BE2C (cell line): ENCODE results near the gene CLSTN2.

Source experiments
- DNase-seq: peaks from one replicate; pipeline ENCODE4 v3.0.0-alpha.2; 2020
- H3K27me3 ChIP-seq: fragments of 250-450 bp; sonication (Bioruptor Pico); 2 replicates; pipeline ENCODE4 v1.5.1; 2020; ENCODE audit warnings: mild to moderate bottlenecking
- H3K36me3 ChIP-seq: fragments of 250-450 bp; sonication (Bioruptor Pico); 2 replicates; pipeline ENCODE4 v1.5.1; 2020; ENCODE audit warnings: mild to moderate bottlenecking
- H3K4me1 ChIP-seq: fragments of 250-450 bp; sonication (Bioruptor Pico); 2 replicates; pipeline ENCODE4 v1.5.1; 2020
- H3K4me3 ChIP-seq: 2 replicates; pipeline ENCODE4 v1.5.1; 2011; ENCODE audit warnings: low read depth, low read length
- H3K9me3 ChIP-seq: fragments of 250-450 bp; sonication (Bioruptor Pico); 2 replicates; pipeline ENCODE4 v1.5.1; 2020
- CTCF ChIP-seq: IDR thresholded peaks from 2 replicates; pipeline ENCODE4 v1.5.1; 2012; ENCODE audit warnings: mild to moderate bottlenecking, low read depth, low read length

CLSTN2 gene

GRCh38 chr3:140092848-140093536 lies 158.0 kb downstream of the CLSTN2 start:
- H3K27me3 ChIP-seq: no peaks in the 10 kb centered on the region
- H3K36me3 ChIP-seq: no peaks in the 10 kb centered on the region
- H3K9me3 ChIP-seq: no peaks in the 10 kb centered on the region; the same call in 1 of the 2 replicates
- peak; percentile 68 for TF ChIP-seq CTCF
- no peak overlapping the region for H3K4me3 ChIP-seq
- peaks cover 8% of the 10 kb centered on the region for H3K4me1 ChIP-seq
- DNase-seq: peak; percentile 31

- Histone ChIP-seq H3K4me1 (peaks cover 8% of the 10 kb centered on the region), H3K27me3 (no peaks in the 10 kb centered on the region), H3K36me3 (no peaks in the 10 kb centered on the region), H3K4me3 (no peak overlapping the region), H3K9me3 (no peaks in the 10 kb centered on the region; the same call in 1 of the 2 replicates)
- DNase-seq: peak; percentile 62
- TF ChIP-seq CTCF: no peak
Observed at GRCh38 chr3:140093742-140094141, 158.8 kb downstream of the CLSTN2 start.

- Histone ChIP-seq H3K9me3 (no peaks in the 10 kb centered on the region), H3K4me3 (no peak overlapping the region), H3K36me3 (no peaks in the 10 kb centered on the region), H3K27me3 (no peaks in the 10 kb centered on the region), H3K4me1 (peaks cover 8% of the 10 kb centered on the region)
- no peak for DNase-seq
- TF ChIP-seq CTCF: no peak
Observed at GRCh38 chr3:140094487-140094886, 159.5 kb downstream of the CLSTN2 start.

- H3K27me3 ChIP-seq: no peaks in the 10 kb centered on the region
- no peak for DNase-seq
- no peaks in the 10 kb centered on the region for H3K36me3 ChIP-seq
- H3K9me3 ChIP-seq: no peaks in the 10 kb centered on the region
- peaks cover 8% of the 10 kb centered on the region for H3K4me1 ChIP-seq
- H3K4me3 ChIP-seq: no peak overlapping the region
- no peak for TF ChIP-seq CTCF
Observed at GRCh38 chr3:140096037-140096436, 161.1 kb downstream of the CLSTN2 start.

- peaks cover 8% of the 10 kb centered on the region for H3K4me1 ChIP-seq
- no peaks in the 10 kb centered on the region for H3K9me3 ChIP-seq
- TF ChIP-seq CTCF: no peak
- no peaks in the 10 kb centered on the region for H3K27me3 ChIP-seq
- DNase-seq: no peak
- H3K4me3 ChIP-seq: no peak overlapping the region
- no peaks in the 10 kb centered on the region for H3K36me3 ChIP-seq
Observed at GRCh38 chr3:140097874-140098635, 163.1 kb downstream of the CLSTN2 start.

GRCh38 chr3:140100479-140100878 lies 165.5 kb downstream of the CLSTN2 start:
- Histone ChIP-seq H3K27me3 (no peaks in the 10 kb centered on the region), H3K4me3 (no peak overlapping the region), H3K9me3 (no peaks in the 10 kb centered on the region), H3K4me1 (no peaks in the 10 kb centered on the region), H3K36me3 (no peaks in the 10 kb centered on the region)
- no peak for TF ChIP-seq CTCF
- DNase-seq: no peak
